ENCODE measurements around the gene IL10RA. TPM values are rescaled to one million over a fixed set of nuclear protein-coding genes. Genes with fewer than 3 reads are reported as not detected.
A peak's percentile ranks its signal among the peaks of the same experiment; 100 is the strongest.
"Not testable (repeated sequence)": the region's sequence is repeated elsewhere in the genome, so short reads cannot be mapped to it uniquely, and the experiment has no call there.

IL10RA gene
- total RNA-seq, 1 experiment from 2014 or later, result 0.41 TPM

- no peak for TF ChIP-seq POLR2AphosphoS5 (IDR thresholded peaks at IDR 0.05; ENCODE audit: low read depth, low read length)
- TF ChIP-seq TCF7L2 (IDR thresholded peaks at IDR 0.05; ENCODE audit: low read depth, low read length), result no peak
- no peak for TF ChIP-seq CTCF (IDR thresholded peaks at IDR 0.05)
- no peak for TF ChIP-seq SIN3A (IDR thresholded peaks at IDR 0.05; ENCODE audit: borderline replicate concordance, insufficient read depth, low read depth, low read length)
- no peak for TF ChIP-seq REST (IDR thresholded peaks at IDR 0.05; ENCODE audit: insufficient read depth in 1 of 2, low read depth in 2 of 2, low read length in 1 of 2)
- ATAC-seq (no peak; the same call in 1 of the 2 replicates), DNase-seq (ENCODE audit: low read depth, low spot score) (no peak)
- Histone ChIP-seq H3K9me3 (ENCODE audit: control insufficient read depth, insufficient read depth, low read depth, low read length) (no peaks in the 10 kb centered on the region), H3K27me3 (ENCODE audit: control insufficient read depth, insufficient read depth, low read length) (peaks cover 15% of the 10 kb centered on the region), H3K27ac (ENCODE audit: low read length) (no peak overlapping the region), H3K4me3 (ENCODE audit: low read depth in 2 of 2, low read length in 2 of 2) (no peak overlapping the region), H3K36me3 (ENCODE audit: control insufficient read depth, insufficient read depth, low read length) (no peaks in the 10 kb centered on the region), H3K4me1 (ENCODE audit: control insufficient read depth, insufficient read depth, low read length) (no peaks in the 10 kb centered on the region)
- ChIA-PET CTCF (interaction anchor here (0.6 to 1.8 kb wide), 36 partner anchors 9 to 520 kb away, joined by 3 to 34 read pairs (median 4); no protein-coding TSS in a partner anchor), POLR2A (interaction anchor here (0.6 kb wide), 1 partner anchor 108 kb away, joined by 7 read pairs; no protein-coding TSS in a partner anchor)
- in situ Hi-C loops (cut with HindIII; ENCODE audit: low pct_unique_long_range_greater_than_20kb, low sequenced_read_pairs), result no loop called here
- intact Hi-C loops (cut with micrococcal nuclease; ENCODE audit: unreplicated experiment), result no loop called here
- no TSS peak for BruUV-seq (replicated peaks)
Observed at GRCh38 chr11:117946156-117946841, 39.9 kb upstream of the IL10RA start.

- intact Hi-C loops (cut with micrococcal nuclease; ENCODE audit: unreplicated experiment), result loop anchor here (1.0 kb wide), 2 partner anchors 103 to 129 kb away; no protein-coding TSS in a partner anchor
- H3K27ac ChIP-seq (ENCODE audit: low read length), result no peak overlapping the region
- POLR2A ChIA-PET, result interaction anchor here (0.6 kb wide), 1 partner anchor 107 kb away, joined by 7 read pairs; no protein-coding TSS in a partner anchor
Observed at GRCh38 chr11:117946842-117947526, 39.2 kb upstream of the IL10RA start.

GRCh38 chr11:117947751-117948150 lies 38.4 kb upstream of the IL10RA start:
- CTCF ChIA-PET, result interaction anchor here (0.6 to 1.8 kb wide), 9 partner anchors 11 to 505 kb away, joined by 4 to 34 read pairs (median 6); no protein-coding TSS in a partner anchor
- peaks cover 12% of the 10 kb centered on the region for H3K27me3 ChIP-seq (ENCODE audit: control insufficient read depth, insufficient read depth, low read length)
- H3K9me3 ChIP-seq (ENCODE audit: control insufficient read depth, insufficient read depth, low read depth, low read length); ATAC-seq; H3K4me3 ChIP-seq (ENCODE audit: low read depth in 2 of 2, low read length in 2 of 2); H3K27ac ChIP-seq (ENCODE audit: low read length); H3K4me1 ChIP-seq (ENCODE audit: control insufficient read depth, insufficient read depth, low read length); DNase-seq (ENCODE audit: low read depth, low spot score); POLR2A ChIA-PET; in situ Hi-C loops (cut with HindIII; ENCODE audit: low pct_unique_long_range_greater_than_20kb, low sequenced_read_pairs); BruUV-seq (replicated peaks); H3K36me3 ChIP-seq (ENCODE audit: control insufficient read depth, insufficient read depth, low read length): not testable (repeated sequence)
- intact Hi-C loops (cut with micrococcal nuclease; ENCODE audit: unreplicated experiment), result loop anchor here (1.0 kb wide), 2 partner anchors 103 to 129 kb away; no protein-coding TSS in a partner anchor

More at GRCh38 chr11:117946842-117947526, 39.2 kb upstream of the IL10RA start:
- H3K4me3 ChIP-seq (ENCODE audit: low read depth in 2 of 2, low read length in 2 of 2), result no peak overlapping the region
- H3K36me3 ChIP-seq (ENCODE audit: control insufficient read depth, insufficient read depth, low read length), result no peaks in the 10 kb centered on the region
- DNase-seq (ENCODE audit: low read depth, low spot score) (peak; percentile 82), ATAC-seq (peak; percentile 98)
- in situ Hi-C loops (cut with HindIII; ENCODE audit: low pct_unique_long_range_greater_than_20kb, low sequenced_read_pairs), result no loop called here
- no TSS peak for BruUV-seq (replicated peaks)
- H3K4me1 ChIP-seq (ENCODE audit: control insufficient read depth, insufficient read depth, low read length), result no peaks in the 10 kb centered on the region
- TF ChIP-seq CTCF (IDR thresholded peaks at IDR 0.05), result peak; percentile 98
- TF ChIP-seq POLR2AphosphoS5 (IDR thresholded peaks at IDR 0.05; ENCODE audit: low read depth, low read length), result no peak
- H3K9me3 ChIP-seq (ENCODE audit: control insufficient read depth, insufficient read depth, low read depth, low read length), result no peaks in the 10 kb centered on the region
- CTCF ChIA-PET, result interaction anchor here (0.6 to 1.8 kb wide), 37 partner anchors 8 to 521 kb away, joined by 3 to 34 read pairs (median 4); no protein-coding TSS in a partner anchor
- peaks cover 15% of the 10 kb centered on the region for H3K27me3 ChIP-seq (ENCODE audit: control insufficient read depth, insufficient read depth, low read length)

- POLR2A ChIA-PET; H3K27ac ChIP-seq (ENCODE audit: low read length); ATAC-seq; BruUV-seq (replicated peaks); H3K27me3 ChIP-seq (ENCODE audit: control insufficient read depth, insufficient read depth, low read length); H3K36me3 ChIP-seq (ENCODE audit: control insufficient read depth, insufficient read depth, low read length); H3K9me3 ChIP-seq (ENCODE audit: control insufficient read depth, insufficient read depth, low read depth, low read length); in situ Hi-C loops (cut with HindIII; ENCODE audit: low pct_unique_long_range_greater_than_20kb, low sequenced_read_pairs); H3K4me1 ChIP-seq (ENCODE audit: control insufficient read depth, insufficient read depth, low read length); H3K4me3 ChIP-seq (ENCODE audit: low read depth in 2 of 2, low read length in 2 of 2); intact Hi-C loops (cut with micrococcal nuclease; ENCODE audit: unreplicated experiment); DNase-seq (ENCODE audit: low read depth, low spot score): not testable (repeated sequence)
- CTCF ChIA-PET, result interaction anchor here (0.6 to 0.7 kb wide), 2 partner anchors 106 to 505 kb away, joined by 3 to 4 read pairs; no protein-coding TSS in a partner anchor
Observed at GRCh38 chr11:117948466-117948865, 37.7 kb upstream of the IL10RA start.

Measured in Panc1 (cell line).